ENCODE results near the gene F10. TPM values are rescaled to one million over a fixed set of nuclear protein-coding genes. Genes with fewer than 3 reads are reported as not detected.

Gene F10
- total RNA-seq, 2 experiments from 2014 or later, result not detected

GRCh38 chr13:113166681-113167080, 44.1 kb downstream of the F10 start:
- no peaks in the 10 kb centered on the region for H3K79me2 ChIP-seq (ENCODE audit: insufficient read depth, low read depth, low read length)
- H3K4me2 ChIP-seq (ENCODE audit: low read length), result no peak overlapping the region
- no peak overlapping the region for H3K4me3 ChIP-seq (ENCODE audit: low read depth, low read length, poor library complexity, severe bottlenecking)
- H3K36me3 ChIP-seq (ENCODE audit: insufficient read depth, low read length), result no peaks in the 10 kb centered on the region
- H4K20me1 ChIP-seq (ENCODE audit: insufficient read depth, low read length), result no peaks in the 10 kb centered on the region
- no peak overlapping the region for H2AFZ ChIP-seq (ENCODE audit: low read length)
- H3K27ac ChIP-seq (ENCODE audit: low read depth, low read length, poor library complexity, severe bottlenecking), result no peak overlapping the region
- DNase-seq (ENCODE audit: low spot score), result no peak
- ChIA-PET POLR2A (interaction anchor here (0.9 kb wide), 1 partner anchor 193 kb away, joined by 3 read pairs; no protein-coding TSS in a partner anchor), CTCF (ENCODE audit: unreplicated experiment) (no interaction called here)
- no peaks in the 10 kb centered on the region for H3K4me1 ChIP-seq (ENCODE audit: insufficient read depth, low read length, poor library complexity, severe bottlenecking)
- intact Hi-C loops (cut with micrococcal nuclease; ENCODE audit: unreplicated experiment), result no loop called here
- TF ChIP-seq EZH2phosphoT487 (IDR thresholded peaks at IDR 0.05; ENCODE audit: borderline replicate concordance, low read depth, low read length), result no peak
- no peak for TF ChIP-seq CTCF (conservative IDR thresholded peaks at IDR 0.05; ENCODE audit: low read length)
- no peaks in the 10 kb centered on the region for H3K9me3 ChIP-seq (ENCODE audit: low read length)
- no peaks in the 10 kb centered on the region for H3K9me2 ChIP-seq (ENCODE audit: insufficient read depth, low read length)
- BruUV-seq (replicated peaks), result no TSS peak

GRCh38 chr13:113167155-113167554, 44.6 kb downstream of the F10 start:
- no peak overlapping the region for H3K27ac ChIP-seq (ENCODE audit: low read depth, low read length, poor library complexity, severe bottlenecking)
- H4K20me1 ChIP-seq (ENCODE audit: insufficient read depth, low read length), result no peaks in the 10 kb centered on the region
- no peak for TF ChIP-seq CTCF (conservative IDR thresholded peaks at IDR 0.05; ENCODE audit: low read length)
- no peak overlapping the region for H3K4me2 ChIP-seq (ENCODE audit: low read length)
- POLR2A ChIA-PET, result interaction anchor here (0.9 kb wide), 1 partner anchor 192 kb away, joined by 3 read pairs; no protein-coding TSS in a partner anchor
- no peak overlapping the region for H2AFZ ChIP-seq (ENCODE audit: low read length)
- H3K36me3 ChIP-seq (ENCODE audit: insufficient read depth, low read length), result no peaks in the 10 kb centered on the region
- CTCF ChIA-PET (ENCODE audit: unreplicated experiment), result no interaction called here
- no peak overlapping the region for H3K4me3 ChIP-seq (ENCODE audit: low read depth, low read length, poor library complexity, severe bottlenecking)
- H3K79me2 ChIP-seq (ENCODE audit: insufficient read depth, low read depth, low read length), result no peaks in the 10 kb centered on the region
- no peaks in the 10 kb centered on the region for H3K9me3 ChIP-seq (ENCODE audit: low read length)
- no peak for DNase-seq (ENCODE audit: low spot score)
- BruUV-seq (replicated peaks), result no TSS peak
- H3K4me1 ChIP-seq (ENCODE audit: insufficient read depth, low read length, poor library complexity, severe bottlenecking), result no peaks in the 10 kb centered on the region
- intact Hi-C loops (cut with micrococcal nuclease; ENCODE audit: unreplicated experiment), result no loop called here
- no peaks in the 10 kb centered on the region for H3K9me2 ChIP-seq (ENCODE audit: insufficient read depth, low read length)

- no peaks in the 10 kb centered on the region for H4K20me1 ChIP-seq (ENCODE audit: insufficient read depth, low read length)
- intact Hi-C loops (cut with micrococcal nuclease; ENCODE audit: unreplicated experiment), result no loop called here
- ChIA-PET POLR2A (interaction anchor here (0.9 kb wide), 1 partner anchor 192 kb away, joined by 3 read pairs; no protein-coding TSS in a partner anchor), CTCF (ENCODE audit: unreplicated experiment) (no interaction called here)
- no peaks in the 10 kb centered on the region for H3K36me3 ChIP-seq (ENCODE audit: insufficient read depth, low read length)
- no peak overlapping the region for H3K27ac ChIP-seq (ENCODE audit: low read depth, low read length, poor library complexity, severe bottlenecking)
- no peak overlapping the region for H3K4me3 ChIP-seq (ENCODE audit: low read depth, low read length, poor library complexity, severe bottlenecking)
- H3K4me2 ChIP-seq (ENCODE audit: low read length), result no peak overlapping the region
- no peak for DNase-seq (ENCODE audit: low spot score)
- H3K79me2 ChIP-seq (ENCODE audit: insufficient read depth, low read depth, low read length), result no peaks in the 10 kb centered on the region
- H3K9me3 ChIP-seq (ENCODE audit: low read length), result no peaks in the 10 kb centered on the region
- no peaks in the 10 kb centered on the region for H3K9me2 ChIP-seq (ENCODE audit: insufficient read depth, low read length)
- H2AFZ ChIP-seq (ENCODE audit: low read length), result no peak overlapping the region
- no peaks in the 10 kb centered on the region for H3K4me1 ChIP-seq (ENCODE audit: insufficient read depth, low read length, poor library complexity, severe bottlenecking)
- no peak for TF ChIP-seq CTCF (conservative IDR thresholded peaks at IDR 0.05; ENCODE audit: low read length)
- TF ChIP-seq EZH2phosphoT487 (IDR thresholded peaks at IDR 0.05; ENCODE audit: borderline replicate concordance, low read depth, low read length), result no peak
- no TSS peak for BruUV-seq (replicated peaks)
Observed at GRCh38 chr13:113167575-113167974, 45.0 kb downstream of the F10 start.

Data from OCI-LY7 (cell line).